Gastroesophageal sphincter (tissue), 4 donors: ENCODE data around the gene HERC4. TPM values are rescaled to one million over a fixed set of nuclear protein-coding genes. Genes with fewer than 3 reads are reported as not detected.

Source experiments
- ATAC-seq: fragments of 150-250 bp; one replicate; pipeline ENCODE4 v1.9.1; 2016; ENCODE audit warnings: mild to moderate bottlenecking, moderate library complexity
- H3K27ac ChIP-seq, 4 donors: fragments of 200-600 bp; sonication (generic) in 3 of 4; 1 replicate in 3 of 4; 2 replicates in 1 of 4; pipeline ENCODE4 v1.5.1; 2016 to 2019
- H3K27me3 ChIP-seq: fragments of 200-600 bp; sonication (generic); one replicate; pipeline ENCODE4 v1.5.1; 2019
- H3K36me3 ChIP-seq, 2 donors: fragments of 200-600 bp; sonication (generic); one replicate each; pipeline ENCODE4 v1.5.1; 2019; ENCODE audit warnings: control low read depth in 1 of 2
- H3K4me1 ChIP-seq, 3 donors: fragments of 200-600 bp; sonication (generic); 1 replicate in 2 of 3; 2 replicates in 1 of 3; pipeline ENCODE4 v1.5.1; 2016 to 2019; ENCODE audit warnings: control low read depth in 2 of 3
- H3K4me3 ChIP-seq, 2 donors: fragments of 200-600 bp; sonication (generic); one replicate each; pipeline ENCODE4 v1.5.1; 2019; ENCODE audit warnings: mild to moderate bottlenecking in 1 of 2, moderate library complexity in 1 of 2
- H3K9me3 ChIP-seq, 3 donors: fragments of 200-600 bp; sonication (generic); one replicate each; pipeline ENCODE4 v1.5.1; 2017 to 2019; ENCODE audit warnings: control low read depth in 2 of 3
- EP300 ChIP-seq: sonication (generic); formaldehyde crosslinking; IDR thresholded peaks from one replicate; pipeline ENCODE4 v1.6.1; 2017; ENCODE audit warnings: antibody characterized with exemption, mild to moderate bottlenecking
- POLR2A ChIP-seq, 2 donors: fragments of 450-650 bp; IDR thresholded peaks; one replicate each; pipeline ENCODE4 v1.6.1; 2017; ENCODE audit warnings: antibody characterized with exemption in 2 of 2, mild to moderate bottlenecking in 2 of 2, moderate library complexity in 1 of 2
- POLR2AphosphoS5 ChIP-seq: sonication (generic); formaldehyde crosslinking; IDR thresholded peaks from one replicate; pipeline ENCODE4 v1.6.1; 2017; ENCODE audit warnings: antibody characterized with exemption
- WGBS, 2 donors: methylation state at CpG; one replicate each; pipeline ENCODE4 v1.1.5; 2018; ENCODE audit warnings: low coverage in 1 of 2; 5-methylcytosine and 5-hydroxymethylcytosine counted together
- total RNA-seq, 4 donors: library from RNA; depleted of rRNA; stranded (reverse); fragments of >200 nt; gene quantifications; one replicate each; pipeline ENCODE4 v1.1.0, GENCODE V29; 2016
- TF ChIP-seq, protein P1 (sequence below), 4 experiments: fragments of 200-600 bp in 2 of 4; fragments of 450-650 bp in 2 of 4; sonication (generic) in 1 of 4; IDR thresholded peaks; one replicate each; pipeline ENCODE4 v1.5.1; 2017 to 2019; ENCODE audit warnings: antibody characterized with exemption in 4 of 4, mild to moderate bottlenecking in 2 of 4, moderate library complexity in 2 of 4

The HERC4 gene
- total RNA-seq, 4 donors from 2014 or later, result 30.3 to 58.4 (median 43.0) TPM

DNA sequence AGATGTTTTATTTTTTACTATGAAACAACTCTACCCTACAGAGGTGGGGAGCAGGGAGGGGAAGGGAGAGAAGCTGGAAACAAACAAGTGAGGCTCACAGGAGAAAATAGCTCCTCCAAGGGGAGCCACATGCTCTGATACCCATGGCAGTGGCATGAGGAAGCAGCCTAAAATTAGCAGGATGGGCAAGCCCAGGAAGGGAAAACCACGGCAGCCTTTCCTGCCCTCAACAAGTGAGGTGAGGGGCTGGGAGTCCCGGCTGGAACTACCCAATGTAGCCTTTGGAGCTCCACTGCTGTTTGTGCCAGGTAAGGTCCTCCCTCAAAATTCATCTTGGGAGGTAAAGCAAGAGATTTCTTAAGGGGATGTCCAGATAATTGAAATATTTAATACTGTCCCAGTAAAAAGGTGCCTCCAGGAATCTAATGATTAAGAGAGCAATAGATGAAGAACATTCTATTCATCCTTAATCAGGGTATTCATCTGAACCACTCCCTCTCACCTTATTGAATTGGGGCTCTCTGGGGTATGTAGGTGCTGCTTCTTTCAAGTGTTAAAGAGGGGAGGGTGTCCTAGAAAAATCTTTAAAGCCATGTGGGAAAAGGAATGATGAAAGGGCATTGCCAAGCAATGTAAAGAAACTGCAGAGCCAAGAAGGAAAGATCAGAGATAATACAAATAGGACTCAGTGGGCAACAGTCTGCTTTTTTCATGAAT, 12.8 kb upstream of the HERC4 start:
- Histone ChIP-seq H3K27me3 (no peaks in the 10 kb centered on the region), H3K4me3 (no peak overlapping the region), H3K36me3 (no peaks in the 10 kb centered on the region), H3K4me1 (no peaks in the 10 kb centered on the region), H3K9me3 (no peaks in the 10 kb centered on the region), H3K27ac (no peak overlapping the region)
- WGBS, 2 donors, result 40 to 100% methylated on average over 1 of the region's 2 CpGs
- ATAC-seq, result no peak
- TF ChIP-seq, protein P1, sequence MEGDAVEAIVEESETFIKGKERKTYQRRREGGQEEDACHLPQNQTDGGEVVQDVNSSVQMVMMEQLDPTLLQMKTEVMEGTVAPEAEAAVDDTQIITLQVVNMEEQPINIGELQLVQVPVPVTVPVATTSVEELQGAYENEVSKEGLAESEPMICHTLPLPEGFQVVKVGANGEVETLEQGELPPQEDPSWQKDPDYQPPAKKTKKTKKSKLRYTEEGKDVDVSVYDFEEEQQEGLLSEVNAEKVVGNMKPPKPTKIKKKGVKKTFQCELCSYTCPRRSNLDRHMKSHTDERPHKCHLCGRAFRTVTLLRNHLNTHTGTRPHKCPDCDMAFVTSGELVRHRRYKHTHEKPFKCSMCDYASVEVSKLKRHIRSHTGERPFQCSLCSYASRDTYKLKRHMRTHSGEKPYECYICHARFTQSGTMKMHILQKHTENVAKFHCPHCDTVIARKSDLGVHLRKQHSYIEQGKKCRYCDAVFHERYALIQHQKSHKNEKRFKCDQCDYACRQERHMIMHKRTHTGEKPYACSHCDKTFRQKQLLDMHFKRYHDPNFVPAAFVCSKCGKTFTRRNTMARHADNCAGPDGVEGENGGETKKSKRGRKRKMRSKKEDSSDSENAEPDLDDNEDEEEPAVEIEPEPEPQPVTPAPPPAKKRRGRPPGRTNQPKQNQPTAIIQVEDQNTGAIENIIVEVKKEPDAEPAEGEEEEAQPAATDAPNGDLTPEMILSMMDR (IDR thresholded peaks at IDR 0.05), result no peak
- TF ChIP-seq EP300, result no peak
- no peak for TF ChIP-seq POLR2AphosphoS5
- TF ChIP-seq POLR2A (IDR thresholded peaks at IDR 0.05), result no peak

DNA sequence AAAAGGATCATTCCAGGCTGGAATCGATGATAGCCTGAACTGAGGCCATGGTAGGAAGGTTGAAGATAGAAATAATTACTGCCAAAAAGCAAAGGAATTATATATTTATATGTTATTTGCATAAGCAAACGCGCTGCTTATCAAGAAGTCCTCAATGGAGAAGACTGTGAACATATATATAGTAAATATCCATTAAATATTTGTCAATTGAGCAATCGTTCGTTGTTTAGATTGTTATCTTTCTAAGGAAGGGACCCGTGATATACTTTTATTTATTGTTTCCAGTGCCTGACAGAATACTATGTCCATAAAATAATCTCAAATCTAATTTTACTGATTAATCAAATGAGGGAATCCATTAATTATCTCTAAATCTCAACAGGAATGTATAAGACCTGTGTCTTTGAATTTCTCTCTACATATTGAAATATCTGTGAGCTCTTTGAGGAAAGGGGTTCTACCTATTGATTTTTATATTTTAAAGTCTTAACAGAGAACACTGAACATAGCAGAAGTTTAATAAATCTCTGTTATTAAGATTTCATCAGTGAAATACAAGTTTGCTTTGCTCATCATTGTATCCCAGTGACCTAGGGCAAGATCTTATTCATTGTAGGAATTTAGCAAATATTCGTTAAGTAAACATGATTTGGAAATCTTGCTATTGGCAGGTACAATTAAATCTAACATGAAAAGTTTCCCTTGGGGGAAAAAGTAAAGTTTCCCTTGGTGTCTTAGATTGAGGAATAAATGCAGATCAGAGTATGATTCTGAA, 12.0 kb upstream of the HERC4 start:
- WGBS, 2 donors, result 91% methylated on average over 7 of the region's 7 CpGs
- no peaks in the 10 kb centered on the region for H3K9me3 ChIP-seq
- no peak for ATAC-seq
- no peaks in the 10 kb centered on the region for H3K4me1 ChIP-seq
- H3K27ac ChIP-seq, result no peak overlapping the region
- no peaks in the 10 kb centered on the region for H3K27me3 ChIP-seq
- TF ChIP-seq POLR2A (IDR thresholded peaks at IDR 0.05) (no peak), EP300 (no peak), POLR2AphosphoS5 (no peak)
- TF ChIP-seq, protein P1 (IDR thresholded peaks at IDR 0.05), result no peak
- H3K4me3 ChIP-seq, result no peak overlapping the region
- no peaks in the 10 kb centered on the region for H3K36me3 ChIP-seq

DNA sequence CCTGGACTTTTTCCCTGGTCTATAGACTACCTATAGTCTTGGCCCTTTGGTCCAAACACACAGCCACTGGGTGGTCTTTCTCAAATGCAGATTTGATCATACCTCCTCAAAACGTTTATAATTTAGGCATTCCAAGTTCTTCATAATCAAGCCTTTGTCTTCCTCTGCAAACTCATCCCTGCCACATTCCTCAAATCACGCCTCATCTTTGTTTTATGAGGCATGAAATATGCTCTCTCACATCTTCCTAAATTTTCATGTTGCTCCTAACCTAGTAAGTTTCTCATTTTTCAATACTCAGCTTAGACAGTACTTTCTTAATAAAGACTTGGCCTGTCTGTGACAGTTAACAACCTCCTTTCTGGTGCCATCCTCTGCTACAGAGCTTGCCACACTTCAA, 10.9 kb upstream of the HERC4 start:
- WGBS, 2 donors, result 50 to 63% methylated on average over 2 of the region's 2 CpGs
- Histone ChIP-seq H3K4me1 (no peaks in the 10 kb centered on the region), H3K27ac (no peak overlapping the region), H3K9me3 (no peaks in the 10 kb centered on the region), H3K36me3 (no peaks in the 10 kb centered on the region), H3K27me3 (no peaks in the 10 kb centered on the region), H3K4me3 (no peak overlapping the region)
- no peak for TF ChIP-seq POLR2A (IDR thresholded peaks at IDR 0.05)
- TF ChIP-seq POLR2AphosphoS5, result no peak
- no peak for TF ChIP-seq EP300
- TF ChIP-seq, protein P1 (IDR thresholded peaks at IDR 0.05), result no peak
- no peak for ATAC-seq

DNA sequence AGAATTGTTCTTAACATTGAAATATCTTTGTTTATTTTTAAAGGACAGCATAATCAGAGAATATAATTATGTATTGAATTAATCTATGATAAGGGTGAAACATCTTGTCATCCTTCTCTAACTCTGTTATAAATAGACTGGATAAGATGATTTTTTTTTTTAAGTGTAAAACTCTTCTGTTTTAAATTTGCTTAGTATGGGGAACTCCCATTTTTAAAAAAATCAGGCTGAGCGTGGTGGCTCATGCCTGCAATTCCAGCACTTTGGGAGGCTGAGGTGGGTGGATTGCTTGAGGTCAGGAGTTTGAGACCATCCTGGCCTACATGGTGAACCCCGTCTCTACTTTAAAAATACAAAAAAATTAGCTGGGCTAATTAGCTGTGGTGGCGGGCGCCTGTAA, 9.4 kb upstream of the HERC4 start:
- H3K4me1 ChIP-seq, result no peaks in the 10 kb centered on the region
- ATAC-seq, result no peak
- H3K27ac ChIP-seq, result no peak overlapping the region
- TF ChIP-seq POLR2A (IDR thresholded peaks at IDR 0.05), result no peak
- no peak for TF ChIP-seq EP300
- no peak for TF ChIP-seq POLR2AphosphoS5
- TF ChIP-seq, protein P1 (IDR thresholded peaks at IDR 0.05), result no peak
- WGBS, 2 donors, result 56 to 90% methylated on average over 1 to 4 of the region's 4 CpGs
- H3K27me3 ChIP-seq, result no peaks in the 10 kb centered on the region
- H3K4me3 ChIP-seq, result no peak overlapping the region
- H3K9me3 ChIP-seq, result no peaks in the 10 kb centered on the region
- no peaks in the 10 kb centered on the region for H3K36me3 ChIP-seq
